PFSK-1 (cell line): Measurements from ENCODE around the gene ST8SIA1.

Experiments used
- FOXP2 ChIP-seq: optimal IDR thresholded peaks from 2 replicates; pipeline ENCODE3; 2011; ENCODE audit warnings: borderline replicate concordance, control low read depth, inconsistent platforms; ENCODE audit not compliant: insufficient read depth; ENCODE audit errors: extremely low read length, extremely low read depth
- POLR2AphosphoS5 ChIP-seq: IDR thresholded peaks from 2 replicates; pipeline ENCODE4 v1.6.1; 2012; ENCODE audit warnings: low read depth, mild to moderate bottlenecking, control low read depth, low read length, moderate library complexity
- SIN3A ChIP-seq: IDR thresholded peaks from 2 replicates; pipeline ENCODE4 v1.6.1; 2012; ENCODE audit warnings: mild to moderate bottlenecking, low read length, moderate library complexity, borderline replicate concordance; ENCODE audit not compliant: insufficient read depth
- TAF1 ChIP-seq: IDR thresholded peaks from 2 replicates; pipeline ENCODE4 v1.6.1; 2012; ENCODE audit warnings: low read length, control low read depth, borderline replicate concordance; ENCODE audit not compliant: insufficient read depth
- TF ChIP-seq, protein P1 (sequence below), 2 experiments: IDR thresholded peaks; 2 replicates each; pipeline versions ENCODE4 v1.6.1 to v1.8.0; 2011 to 2012; ENCODE audit warnings: low read depth in 2 of 2, low read length in 2 of 2, control low read depth in 1 of 2, inconsistent platforms in 1 of 2, mild to moderate bottlenecking in 1 of 2, moderate library complexity in 1 of 2; ENCODE audit not compliant: insufficient read depth in 1 of 2

Gene ST8SIA1

DNA sequence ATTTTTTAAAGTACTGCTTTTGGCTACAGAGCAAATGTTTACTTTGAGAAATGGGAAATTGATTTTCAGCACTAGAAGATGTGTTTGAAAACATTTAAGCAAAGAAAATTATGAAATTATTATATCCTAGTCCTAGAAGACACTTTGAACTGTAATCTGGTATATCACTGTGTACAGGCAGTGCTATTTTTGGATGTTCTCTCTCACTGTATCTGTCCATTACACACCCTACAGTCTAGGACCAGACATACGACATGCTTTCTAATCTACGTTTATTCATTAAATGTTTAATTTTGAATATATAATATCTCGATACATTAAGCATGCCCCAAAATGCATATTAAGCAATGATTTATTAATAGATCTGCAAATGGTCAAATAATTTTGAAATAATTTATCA lies 82.5 kb downstream of the ST8SIA1 start:
- TF ChIP-seq, protein P1, sequence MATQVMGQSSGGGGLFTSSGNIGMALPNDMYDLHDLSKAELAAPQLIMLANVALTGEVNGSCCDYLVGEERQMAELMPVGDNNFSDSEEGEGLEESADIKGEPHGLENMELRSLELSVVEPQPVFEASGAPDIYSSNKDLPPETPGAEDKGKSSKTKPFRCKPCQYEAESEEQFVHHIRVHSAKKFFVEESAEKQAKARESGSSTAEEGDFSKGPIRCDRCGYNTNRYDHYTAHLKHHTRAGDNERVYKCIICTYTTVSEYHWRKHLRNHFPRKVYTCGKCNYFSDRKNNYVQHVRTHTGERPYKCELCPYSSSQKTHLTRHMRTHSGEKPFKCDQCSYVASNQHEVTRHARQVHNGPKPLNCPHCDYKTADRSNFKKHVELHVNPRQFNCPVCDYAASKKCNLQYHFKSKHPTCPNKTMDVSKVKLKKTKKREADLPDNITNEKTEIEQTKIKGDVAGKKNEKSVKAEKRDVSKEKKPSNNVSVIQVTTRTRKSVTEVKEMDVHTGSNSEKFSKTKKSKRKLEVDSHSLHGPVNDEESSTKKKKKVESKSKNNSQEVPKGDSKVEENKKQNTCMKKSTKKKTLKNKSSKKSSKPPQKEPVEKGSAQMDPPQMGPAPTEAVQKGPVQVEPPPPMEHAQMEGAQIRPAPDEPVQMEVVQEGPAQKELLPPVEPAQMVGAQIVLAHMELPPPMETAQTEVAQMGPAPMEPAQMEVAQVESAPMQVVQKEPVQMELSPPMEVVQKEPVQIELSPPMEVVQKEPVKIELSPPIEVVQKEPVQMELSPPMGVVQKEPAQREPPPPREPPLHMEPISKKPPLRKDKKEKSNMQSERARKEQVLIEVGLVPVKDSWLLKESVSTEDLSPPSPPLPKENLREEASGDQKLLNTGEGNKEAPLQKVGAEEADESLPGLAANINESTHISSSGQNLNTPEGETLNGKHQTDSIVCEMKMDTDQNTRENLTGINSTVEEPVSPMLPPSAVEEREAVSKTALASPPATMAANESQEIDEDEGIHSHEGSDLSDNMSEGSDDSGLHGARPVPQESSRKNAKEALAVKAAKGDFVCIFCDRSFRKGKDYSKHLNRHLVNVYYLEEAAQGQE (IDR thresholded peaks at IDR 0.05; ENCODE audit: insufficient read depth in 1 of 2, low read depth in 2 of 2, low read length in 2 of 2) = no peak
- TF ChIP-seq TAF1 = no peak
- TF ChIP-seq SIN3A = no peak
- no peak for TF ChIP-seq POLR2AphosphoS5
- no peak for TF ChIP-seq FOXP2

DNA sequence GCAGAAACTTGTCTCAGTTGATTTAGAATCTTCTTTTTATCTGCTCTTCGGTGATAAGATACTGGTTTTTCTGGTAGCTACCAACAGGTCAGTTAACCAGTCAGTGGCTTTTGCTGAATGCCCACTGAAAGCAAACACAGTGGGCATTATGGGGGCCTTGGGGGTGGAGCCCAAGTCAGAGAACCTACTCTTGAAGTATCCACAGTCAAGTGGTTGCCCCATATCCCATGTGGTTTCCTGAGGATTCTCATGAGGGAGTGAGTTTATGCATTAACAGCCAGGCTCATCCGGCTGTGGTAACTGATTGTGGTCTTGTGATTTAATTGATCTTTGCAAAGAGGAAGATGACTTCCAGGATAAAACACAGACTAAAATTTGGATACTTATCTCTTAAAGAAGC lies 83.7 kb downstream of the ST8SIA1 start:
- TF ChIP-seq SIN3A (no peak), FOXP2 (no peak), TAF1 (no peak), POLR2AphosphoS5 (no peak)
- TF ChIP-seq, protein P1 (IDR thresholded peaks at IDR 0.05; ENCODE audit: insufficient read depth in 1 of 2, low read depth in 2 of 2, low read length in 2 of 2) = no peak

- TF ChIP-seq SIN3A (no peak), TAF1 (no peak), POLR2AphosphoS5 (no peak), FOXP2 (no peak)
- TF ChIP-seq, protein P1 (IDR thresholded peaks at IDR 0.05; ENCODE audit: insufficient read depth in 1 of 2, low read depth in 2 of 2, low read length in 2 of 2) = no peak
These were observed 85.9 kb downstream of the ST8SIA1 start for GRCh38 chr12:22248571-22249115.

GRCh38 chr12:22248121-22248520 lies 86.4 kb downstream of the ST8SIA1 start:
- TF ChIP-seq FOXP2 (no peak), TAF1 (no peak), POLR2AphosphoS5 (no peak), SIN3A (no peak)
- TF ChIP-seq, protein P1 (IDR thresholded peaks at IDR 0.05; ENCODE audit: insufficient read depth in 1 of 2, low read depth in 2 of 2, low read length in 2 of 2) = no peak
